ENCODE measurements around the gene WHRN.
A peak's percentile ranks its signal among the peaks of the same experiment; 100 is the strongest.

WHRN gene

DNA sequence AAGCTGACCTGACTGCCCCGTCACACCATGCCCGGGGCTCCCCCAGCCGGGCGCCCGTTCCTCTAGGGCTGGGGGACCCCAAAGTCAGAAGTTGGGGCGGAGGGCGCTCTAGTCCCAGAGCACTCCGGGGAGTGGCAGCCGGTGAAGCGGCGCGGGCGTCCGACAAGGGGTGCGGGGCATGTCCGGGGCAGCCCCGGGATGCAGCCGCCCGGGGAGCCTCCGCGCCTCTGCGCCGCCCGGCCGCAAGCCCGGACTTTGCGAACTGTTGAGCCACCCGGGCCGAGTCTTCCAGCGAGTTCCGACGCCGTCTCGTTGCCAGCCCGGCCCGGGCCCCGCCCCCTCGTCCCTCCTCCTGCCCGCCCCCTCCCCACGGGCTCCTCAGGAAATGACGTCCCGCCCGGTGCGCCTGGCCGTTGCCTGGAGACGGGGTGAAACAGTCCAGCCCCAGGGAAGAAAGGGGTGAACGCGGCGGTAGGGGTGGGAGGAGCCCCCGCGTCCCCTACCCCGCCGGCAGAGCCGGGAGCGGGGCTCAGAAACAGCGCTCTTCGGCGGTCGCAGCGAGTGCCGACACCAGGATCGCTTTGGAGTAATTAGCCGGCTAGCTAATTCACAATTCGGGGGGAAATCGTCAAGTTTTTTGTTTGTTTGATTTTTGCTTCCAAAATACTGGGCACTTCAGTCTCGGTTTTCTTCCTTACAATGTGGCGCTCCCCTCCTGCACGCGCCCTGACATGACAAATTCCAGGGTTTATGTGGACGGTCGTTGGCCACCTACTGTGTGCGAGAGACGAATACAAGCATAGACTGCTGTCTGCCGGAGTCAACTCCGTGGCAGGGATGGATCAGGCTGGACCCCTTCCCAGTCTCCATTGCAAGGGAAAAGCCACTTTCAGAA is at the start of gene WHRN:
Gene WHRN, minus strand, starts transcription at position 287 of the 895 bp plus-strand sequence. CDS start 672 bp downstream, outside the sequence.
- DNase-seq (ENCODE audit: low read depth) = peak; percentile 93

DNA sequence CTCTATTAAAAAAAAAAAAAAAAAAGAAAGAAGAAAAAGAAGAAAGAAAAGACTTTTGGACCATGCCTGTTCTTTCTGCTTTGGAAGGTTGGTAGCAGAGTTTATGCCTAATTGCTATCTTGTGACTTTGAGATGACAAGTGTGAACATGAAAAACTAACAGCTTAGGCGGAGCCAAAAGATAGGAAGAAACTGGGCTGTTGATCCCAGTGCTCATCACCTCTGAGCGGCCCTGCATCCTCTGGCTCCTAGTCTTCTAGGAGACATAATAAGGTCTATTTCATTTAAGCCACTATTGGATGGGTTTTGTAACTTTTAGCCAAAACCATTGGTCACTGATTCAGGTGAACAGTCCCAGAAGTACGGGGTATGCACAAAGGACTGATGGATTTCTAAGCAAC is 47.9 kb upstream of the WHRN start:
- DNase-seq (ENCODE audit: low read depth) = no peak

DNA sequence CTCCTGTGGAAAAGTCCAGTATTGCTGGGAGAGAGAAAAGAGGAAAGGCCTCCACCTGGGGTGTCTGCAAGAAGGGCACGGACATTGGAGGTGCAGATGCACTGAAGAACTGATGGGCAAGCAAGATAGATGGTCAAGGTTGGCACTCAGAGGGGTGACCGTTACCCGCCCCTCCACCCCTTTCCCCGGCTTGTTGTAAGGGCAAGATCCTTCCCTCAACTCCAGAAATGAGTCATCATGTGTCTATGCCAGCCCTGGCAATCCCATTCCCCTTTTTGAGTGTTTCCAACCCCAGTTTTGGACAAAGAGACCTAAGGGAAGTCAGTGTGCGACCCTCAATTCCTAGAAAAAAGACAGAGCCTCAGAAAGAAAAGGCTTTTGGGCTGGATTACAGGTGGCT is 47.4 kb upstream of the WHRN start:
- DNase-seq (ENCODE audit: low read depth) = peak; percentile 46

GRCh38 chr9:114551750-114552685 is 46.7 kb upstream of the WHRN start:
- DNase-seq (ENCODE audit: low read depth) = peak; percentile 99

DNA sequence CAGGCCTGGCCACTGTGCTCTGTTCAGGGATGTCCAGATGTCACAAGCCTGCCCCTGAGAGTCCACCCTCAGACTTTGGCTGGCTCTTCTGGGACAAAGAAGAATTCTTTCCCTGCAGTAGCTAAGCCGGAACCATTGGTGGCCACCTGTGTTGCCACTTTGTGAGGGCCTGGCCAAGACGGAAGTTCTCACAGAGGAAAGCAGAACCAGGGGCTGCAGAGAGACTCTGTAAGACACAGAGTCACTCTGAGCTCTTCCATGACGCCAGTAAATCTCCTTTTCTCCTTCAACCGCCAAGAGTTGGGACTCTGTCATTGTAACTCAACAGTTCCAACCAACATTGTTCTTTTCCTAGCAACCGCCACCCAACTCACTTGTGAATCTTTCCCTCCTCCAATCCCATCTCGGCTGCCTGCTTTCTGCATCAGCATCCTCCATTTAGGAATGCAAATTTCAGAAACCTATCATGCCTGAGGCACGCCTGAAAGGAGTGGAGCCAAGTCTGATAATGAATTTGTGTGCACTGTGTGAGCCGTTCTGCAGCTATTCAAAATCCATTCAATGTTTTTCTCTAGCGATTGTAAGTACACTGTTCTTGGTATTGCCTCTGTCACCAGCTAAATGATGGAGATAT is 44.5 kb upstream of the WHRN start:
- no peak for DNase-seq (ENCODE audit: low read depth)

DNA sequence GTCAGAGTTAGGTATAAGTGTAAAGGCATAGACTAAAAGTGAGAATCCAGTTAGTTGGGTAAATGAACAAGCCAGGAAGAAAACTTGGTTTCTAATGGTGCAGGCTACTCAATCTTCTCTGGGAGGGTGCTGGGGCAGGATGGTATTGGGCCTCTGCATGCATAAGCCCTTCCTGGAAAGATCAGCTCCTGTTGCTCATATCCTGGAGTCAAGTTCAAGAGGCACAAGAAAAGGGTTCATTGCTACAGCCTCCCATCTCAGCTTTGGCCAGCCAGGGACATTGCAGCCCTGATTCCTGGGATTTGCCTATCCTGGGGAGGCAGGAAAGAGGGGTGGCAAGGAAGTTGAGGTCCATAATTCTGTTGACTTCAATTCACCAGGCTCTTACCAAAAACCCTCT is 41.6 kb upstream of the WHRN start:
- DNase-seq (ENCODE audit: low read depth) = peak; percentile 27

DNA sequence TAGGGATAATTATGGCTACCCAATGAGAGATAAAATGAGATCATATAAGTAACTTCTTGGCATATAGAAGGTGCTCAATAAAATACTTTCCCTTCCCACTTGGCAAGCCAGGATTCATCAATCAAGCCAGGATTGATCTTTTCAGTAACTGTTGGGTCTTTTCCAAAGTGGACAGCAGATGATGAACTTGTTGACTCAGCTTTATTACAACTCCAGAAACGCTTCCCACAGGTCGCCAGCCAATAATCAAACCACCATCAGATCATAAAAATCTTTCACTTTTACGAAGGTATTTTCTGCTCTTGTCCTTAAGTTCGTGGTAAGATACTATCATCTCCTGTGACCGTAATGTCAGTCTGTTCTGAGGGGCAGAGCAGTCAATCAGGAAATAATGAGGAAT is 39.8 kb upstream of the WHRN start:
- no peak for DNase-seq (ENCODE audit: low read depth)

- DNase-seq (ENCODE audit: low read depth) = no peak
Measured at GRCh38 chr9:114539701-114540380, 34.6 kb upstream of the WHRN start.

GRCh38 chr9:114538241-114538640 is 33.0 kb upstream of the WHRN start:
- DNase-seq (ENCODE audit: low read depth) = peak; percentile 28

DNA sequence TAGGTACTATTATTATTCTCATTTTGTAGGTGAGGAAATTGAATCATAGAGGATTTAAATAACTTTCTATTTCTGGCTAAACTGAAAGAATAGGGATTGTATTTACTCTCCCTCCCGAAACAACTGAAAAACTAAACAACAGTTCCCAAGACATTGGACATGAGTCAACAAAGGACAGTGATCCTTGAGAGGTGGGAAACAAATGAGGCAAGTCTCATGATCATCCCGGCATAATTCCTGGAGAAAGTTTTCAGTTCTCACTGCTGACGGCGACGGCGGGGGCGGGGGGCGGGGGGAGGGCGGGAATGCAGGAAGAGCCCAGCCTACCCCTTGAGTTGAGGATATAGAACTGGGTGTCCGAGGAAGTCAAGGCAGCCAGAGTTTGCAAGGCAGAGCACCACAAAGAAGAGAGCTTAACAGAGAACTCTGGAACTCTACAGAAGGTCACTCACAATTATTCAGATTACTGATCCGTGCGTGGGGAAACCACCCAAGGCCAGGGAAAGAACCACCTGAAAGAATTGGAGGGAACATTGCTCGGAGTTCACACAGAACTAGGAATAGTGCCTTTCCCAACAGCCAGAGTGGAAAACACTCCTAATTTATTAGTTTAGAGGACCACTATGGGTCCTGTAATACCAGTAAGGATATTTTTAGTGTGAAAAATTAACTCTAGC is 27.4 kb upstream of the WHRN start:
- DNase-seq (ENCODE audit: low read depth) = no peak

GRCh38 chr9:114529285-114529684 is 24.0 kb upstream of the WHRN start:
- DNase-seq (ENCODE audit: low read depth) = no peak

GRCh38 chr9:114526807-114527206 is 21.5 kb upstream of the WHRN start:
- no peak for DNase-seq (ENCODE audit: low read depth)

DNA sequence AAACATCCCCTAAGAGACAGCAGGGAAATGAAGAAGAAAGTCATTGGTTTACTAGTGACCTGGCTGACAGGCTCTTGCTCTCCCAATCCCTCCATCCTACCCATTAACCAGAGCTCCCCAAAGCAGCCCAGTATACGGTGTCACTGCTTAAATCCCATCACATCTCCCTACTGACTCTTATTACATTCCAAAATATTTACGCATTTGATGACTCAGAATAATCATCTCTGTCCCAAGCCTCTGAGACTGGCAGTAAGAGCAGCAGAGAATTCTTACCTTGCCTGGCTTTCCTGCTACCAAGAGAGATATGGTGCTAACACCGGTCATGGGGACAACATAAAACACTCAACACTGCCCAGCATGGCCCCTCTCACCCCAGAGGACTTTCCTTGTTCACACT is 20.2 kb upstream of the WHRN start:
- peak; percentile 89 for DNase-seq (ENCODE audit: low read depth)

GRCh38 chr9:114524247-114524681 is 19.0 kb upstream of the WHRN start:
- no peak for DNase-seq (ENCODE audit: low read depth)

DNA sequence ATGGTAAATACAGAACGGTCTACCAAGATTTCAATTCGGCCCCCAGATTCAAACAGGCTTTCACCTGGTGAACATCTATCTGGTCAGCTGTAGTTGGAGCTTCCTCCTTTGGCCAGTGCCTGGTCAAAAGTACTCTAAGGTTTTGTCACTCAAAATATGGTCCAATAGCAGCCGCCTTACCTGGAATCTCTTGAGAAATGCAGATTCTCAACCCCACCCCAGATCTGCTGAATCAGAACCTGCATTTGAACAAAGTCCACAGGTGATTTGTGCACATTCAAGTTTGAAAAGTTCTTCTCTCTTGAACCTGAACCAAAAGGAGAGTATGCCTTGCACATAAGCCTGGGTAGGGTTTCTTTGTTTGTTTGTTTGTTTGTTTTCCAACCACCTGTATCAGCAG is 17.6 kb upstream of the WHRN start:
- no peak for DNase-seq (ENCODE audit: low read depth)

GRCh38 chr9:114522286-114522685 is 17.0 kb upstream of the WHRN start:
- no peak for DNase-seq (ENCODE audit: low read depth)

DNA sequence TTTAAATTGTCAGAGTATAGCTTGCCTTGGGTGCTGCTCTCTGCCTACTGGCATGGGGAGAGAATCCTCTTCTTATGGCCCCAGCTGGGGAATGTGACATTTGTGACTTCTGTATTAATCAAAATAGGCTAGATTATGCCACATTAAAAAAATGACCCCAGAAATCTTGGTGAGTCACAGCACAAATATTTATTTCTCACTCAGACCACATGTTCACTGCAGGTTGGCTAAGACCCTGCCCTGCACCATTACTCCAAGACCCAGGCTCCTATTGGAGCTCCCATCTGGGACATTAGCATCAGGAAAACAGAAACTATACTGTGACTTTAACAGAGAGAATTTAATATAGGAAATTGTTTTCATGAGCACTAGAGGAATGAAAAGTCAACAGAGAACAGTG is 16.6 kb upstream of the WHRN start:
- DNase-seq (ENCODE audit: low read depth) = peak; percentile 58

DNA sequence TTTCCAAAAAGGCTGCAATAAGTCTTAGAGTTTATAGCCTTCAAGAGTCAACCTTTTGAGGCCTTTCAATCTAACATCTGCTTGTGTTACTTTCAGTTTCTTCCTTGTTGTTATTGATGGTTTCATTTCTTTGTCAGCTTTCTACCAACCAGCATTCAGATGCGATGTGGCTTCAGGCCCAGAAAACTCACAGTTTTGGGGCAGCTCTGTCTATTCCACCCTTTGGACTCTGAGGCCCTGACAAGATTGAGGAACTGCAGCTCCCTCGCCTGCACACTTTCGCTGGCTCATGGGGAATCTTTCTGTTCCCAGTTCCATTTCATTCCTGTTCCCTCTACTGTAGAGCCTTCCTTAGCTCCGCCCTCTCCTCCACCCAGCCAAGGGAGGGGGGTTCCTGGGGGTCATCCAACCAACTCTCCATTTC is 13.3 kb upstream of the WHRN start:
- no peak for DNase-seq (ENCODE audit: low read depth)

DNA sequence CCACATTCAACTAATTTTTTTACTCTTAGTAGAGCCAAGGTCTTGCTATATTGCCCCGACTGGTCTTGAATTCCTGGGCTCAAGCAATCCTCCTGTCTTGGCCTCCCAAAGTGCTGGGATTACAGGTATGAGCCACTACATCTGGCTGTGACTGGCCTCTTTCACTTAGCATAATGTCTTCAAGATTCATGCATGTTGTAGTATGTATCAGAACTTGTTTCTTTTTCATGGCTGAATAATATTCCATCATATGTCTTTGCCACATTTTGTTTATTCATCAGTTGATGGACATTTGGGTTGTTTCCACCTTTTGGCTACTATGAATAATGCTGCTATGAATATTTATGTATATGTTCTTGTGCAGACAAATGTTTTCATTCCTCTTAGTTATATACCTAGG is 12.8 kb upstream of the WHRN start:
- DNase-seq (ENCODE audit: low read depth) = no peak

DNA sequence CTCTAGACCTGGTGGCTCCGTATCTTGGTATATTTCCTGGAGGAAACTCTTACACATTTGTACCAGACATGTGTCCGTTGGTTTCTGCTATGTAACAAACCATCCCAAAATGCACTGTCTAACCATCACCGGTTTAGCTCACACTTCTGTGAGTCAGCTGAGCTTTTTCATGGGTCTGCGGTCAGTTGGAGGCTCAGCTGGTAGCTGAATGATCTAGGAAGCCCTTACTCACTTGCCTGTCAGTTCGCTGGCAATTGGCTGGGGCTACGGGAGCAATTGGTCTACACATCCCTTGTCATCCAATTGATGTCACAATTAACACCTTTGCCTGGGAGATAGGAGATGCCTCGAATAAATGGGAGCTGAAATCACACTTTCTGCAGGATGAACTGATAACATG is 11.6 kb upstream of the WHRN start:
- peak; percentile 91 for DNase-seq (ENCODE audit: low read depth)

DNA sequence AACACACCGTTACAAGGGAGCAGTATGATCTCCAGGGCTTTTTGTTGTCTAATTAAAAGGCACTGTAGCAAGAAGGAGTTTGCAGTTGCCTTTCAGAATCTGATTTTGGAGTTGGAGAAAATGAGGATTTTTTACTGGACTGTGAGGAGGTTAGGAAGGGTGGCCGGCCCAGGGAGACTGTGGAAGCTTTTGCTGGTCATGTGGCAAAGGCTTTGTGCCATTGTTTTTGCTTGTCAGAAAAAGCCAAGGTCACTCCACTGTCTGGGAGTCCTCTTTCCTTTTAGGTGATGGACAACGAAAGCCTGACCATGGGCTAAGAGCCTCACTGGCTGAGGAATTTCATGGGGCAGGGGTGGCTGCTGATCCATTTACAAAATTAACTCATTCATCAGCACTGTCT is 10.3 kb upstream of the WHRN start:
- DNase-seq (ENCODE audit: low read depth) = no peak
